ENCODE measurements around the gene ARHGDIA.

GRCh38 chr17:81905993-81906392, 34.9 kb upstream of the ARHGDIA start:
- TF ChIP-seq CTCF (IDR thresholded peaks at IDR 0.05), result no peak
- TF ChIP-seq POLR2A (IDR thresholded peaks at IDR 0.05), result no peak

All from Peyer's patch (tissue), 4 donors.